Spleen (tissue), 11 donors: ENCODE measurements around the gene EIPR1. TPM values are rescaled to one million over a fixed set of nuclear protein-coding genes. Genes with fewer than 3 reads are reported as not detected.
A peak's percentile ranks its signal among the peaks of the same experiment; 100 is the strongest.

Source experiments
- DNase-seq: peaks from one replicate; pipeline ENCODE4 v3.0.0-alpha.2; 2020
- H3K27ac ChIP-seq, 8 donors: fragments of 200-600 bp; sonication (generic) in 7 of 8; 1 replicate in 4 of 8; 2 replicates in 4 of 8; pipeline versions ENCODE4 v1.5.0 to v1.8.0; 2016 to 2021; ENCODE audit warnings: inconsistent platforms in 4 of 8, mild to moderate bottlenecking in 4 of 8, moderate library complexity in 1 of 8
- H3K27me3 ChIP-seq, 7 donors: fragments of 200-600 bp; sonication (generic) in 6 of 7; replicated peaks in 1 of 7; 1 replicate in 4 of 7; 2 replicates in 3 of 7; pipeline versions ENCODE4 v1.5.0 to v1.8.0; 2016 to 2021; ENCODE audit warnings: inconsistent platforms in 3 of 7, mild to moderate bottlenecking in 1 of 7
- H3K36me3 ChIP-seq, 6 donors: fragments of 200-600 bp; sonication (generic) in 5 of 6; 1 replicate in 4 of 6; 2 replicates in 2 of 6; pipeline versions ENCODE4 v1.5.0 to v1.8.0; 2016 to 2021; ENCODE audit warnings: inconsistent platforms in 2 of 6
- H3K4me1 ChIP-seq, 6 donors: fragments of 200-600 bp; sonication (generic) in 5 of 6; 1 replicate in 3 of 6; 2 replicates in 3 of 6; pipeline versions ENCODE4 v1.5.0 to v1.8.0; 2016 to 2021; ENCODE audit warnings: inconsistent platforms in 3 of 6
- H3K4me3 ChIP-seq, 8 donors: fragments of 200-600 bp; sonication (generic) in 7 of 8; 1 replicate in 4 of 8; 2 replicates in 4 of 8; pipeline versions ENCODE4 v1.5.0 to v1.8.0; 2016 to 2021; ENCODE audit warnings: inconsistent platforms in 4 of 8, mild to moderate bottlenecking in 4 of 8, moderate library complexity in 2 of 8
- H3K9me3 ChIP-seq, 8 donors: fragments of 200-600 bp; sonication (generic) in 7 of 8; 1 replicate in 4 of 8; 2 replicates in 4 of 8; pipeline versions ENCODE4 v1.5.0 to v1.8.0; 2016 to 2021; ENCODE audit warnings: inconsistent platforms in 4 of 8
- CTCF ChIP-seq, 11 experiments: fragments of 200-600 bp in 7 of 11; fragments of 450-650 bp in 4 of 11; sonication (generic) in 4 of 11; IDR thresholded peaks in 8 of 11; conservative IDR thresholded peaks in 3 of 11; 1 replicate in 7 of 11; 2 replicates in 4 of 11; pipeline versions ENCODE4 v1.4.0 to v1.8.0; 2016 to 2021; ENCODE audit warnings: antibody characterized with exemption in 11 of 11, inconsistent platforms in 4 of 11, mild to moderate bottlenecking in 1 of 11
- POLR2A ChIP-seq, 3 donors: fragments of 450-650 bp; IDR thresholded peaks; one replicate each; pipeline ENCODE4 v1.5.1; 2017; ENCODE audit warnings: antibody characterized with exemption in 3 of 3, mild to moderate bottlenecking in 1 of 3
- POLR2AphosphoS5 ChIP-seq, 3 donors: sonication (generic); formaldehyde crosslinking; IDR thresholded peaks; one replicate each; pipeline ENCODE4 v1.5.1; 2017; ENCODE audit warnings: antibody characterized with exemption in 3 of 3
- WGBS, 5 donors: extraction: QIAGEN DNeasy Blood & Tissue Kit in 3 of 5; methylation state at CpG; one replicate each; pipeline versions ENCODE4 v1.1.5 to v1.1.7; 2013 to 2018; 5-methylcytosine and 5-hydroxymethylcytosine counted together
- intact Hi-C: fragments of 100-400 bp; cut with DNase I; formaldehyde crosslinking; loops from one replicate; pipeline ENCODE4 v1.15.0; 2023; ENCODE audit warnings: low total_unique reads
- polyA plus RNA-seq, 3 donors: library from polyadenylated mRNA; stranded (reverse); fragments of 200-250 nt; gene quantifications; one replicate each; pipeline ENCODE4 v1.2.1, GENCODE V29; 2013
- total RNA-seq, 7 donors: library from RNA; depleted of rRNA in 3 of 7; stranded (reverse); fragments of >200 nt in 3 of 7; fragmentation: NEBNext Ultra II Directional in 4 of 7; extraction: Animal tissue kit (Norgen Biotek cat#: 25700) in 4 of 7; gene quantifications; one replicate each; pipeline versions ENCODE4 v1.1.0 to v1.2.1, GENCODE V29; 2016 to 2021
- donor health status: healthy with polysubstance abuse.
- donor health status: DM: no; HTN: no; CAD: no; lungs with moderate emphysema.
- donor health status: DM: no; HTN: no; CAD: no.
- donor health status: Bipolar disorder and iron deficiency.
- donor health status: healthy.
- donor health status: DM: no; HTN: no; CAD: no.
- donor health status: DM: yes; HTN: yes; CAD: no.

Gene EIPR1
- total and polyA plus RNA-seq, 10 donors: 16.1 to 60.1 (median 26.3) TPM

- intact Hi-C loops: no loop called here
- TF ChIP-seq POLR2AphosphoS5 (IDR thresholded peaks at IDR 0.05): peak in 1 of 3 donors; percentile 10
- no peak for TF ChIP-seq CTCF (IDR thresholded peaks at IDR 0.05 in 8 of 11, conservative IDR thresholded peaks at IDR 0.05 in 3 of 11)
- no peak for TF ChIP-seq POLR2A (IDR thresholded peaks at IDR 0.05)
- H3K9me3 ChIP-seq: peaks cover 0 to 16% (median 7%) of the 10 kb centered on the region in 8 donors
- no peak overlapping the region for H3K4me3 ChIP-seq
- peaks cover 0 to 5% (median 0%) of the 10 kb centered on the region in 6 donors for H3K4me1 ChIP-seq
- H3K27me3 ChIP-seq: no peaks in the 10 kb centered on the region
- H3K36me3 ChIP-seq: peaks cover 0 to 21% (median 0%) of the 10 kb centered on the region in 6 donors
- no peak overlapping the region for H3K27ac ChIP-seq
- DNase-seq: no peak
- WGBS, 5 donors: 36 to 57% (median 42%) methylated on average over 7 of the region's 7 CpGs
These were observed 223.5 kb downstream of the EIPR1 start for GRCh38 chr2:3154146-3154545.

- peaks cover 0 to 16% (median 7%) of the 10 kb centered on the region in 8 donors for H3K9me3 ChIP-seq
- intact Hi-C loops: no loop called here
- H3K27me3 ChIP-seq: no peaks in the 10 kb centered on the region
- no peak for DNase-seq
- TF ChIP-seq CTCF (IDR thresholded peaks at IDR 0.05 in 8 of 11, conservative IDR thresholded peaks at IDR 0.05 in 3 of 11) (no peak), POLR2A (IDR thresholded peaks at IDR 0.05) (no peak)
- no peak overlapping the region for H3K4me3 ChIP-seq
- peaks cover 0 to 14% (median 0%) of the 10 kb centered on the region in 6 donors for H3K36me3 ChIP-seq
- WGBS, 5 donors: 79 to 90% (median 86%) methylated on average over 6 of the region's 6 CpGs
- H3K27ac ChIP-seq: no peak overlapping the region
- H3K4me1 ChIP-seq: peaks cover 0 to 12% (median 0%) of the 10 kb centered on the region in 6 donors
These were observed 226.3 kb downstream of the EIPR1 start for GRCh38 chr2:3151153-3151918.

GRCh38 chr2:3149441-3150217 is 228.0 kb downstream of the EIPR1 start:
- Histone ChIP-seq H3K27me3 (no peaks in the 10 kb centered on the region), H3K36me3 (peaks cover 0 to 14% (median 0%) of the 10 kb centered on the region in 6 donors), H3K4me3 (no peak overlapping the region), H3K27ac (no peak overlapping the region), H3K9me3 (peaks cover 0 to 16% (median 7%) of the 10 kb centered on the region in 8 donors), H3K4me1 (peaks cover 0 to 12% (median 0%) of the 10 kb centered on the region in 6 donors)
- intact Hi-C loops: no loop called here
- WGBS, 5 donors: 77 to 91% (median 79%) methylated on average over 12 to 15 of the region's 15 CpGs
- DNase-seq: no peak
- no peak for TF ChIP-seq POLR2AphosphoS5 (IDR thresholded peaks at IDR 0.05)
- no peak for TF ChIP-seq POLR2A (IDR thresholded peaks at IDR 0.05)
- TF ChIP-seq CTCF (IDR thresholded peaks at IDR 0.05 in 8 of 11, conservative IDR thresholded peaks at IDR 0.05 in 3 of 11): no peak

GRCh38 chr2:3148716-3149115 is 228.9 kb downstream of the EIPR1 start:
- Histone ChIP-seq H3K9me3 (peaks cover 0 to 16% (median 7%) of the 10 kb centered on the region in 8 donors), H3K27me3 (no peaks in the 10 kb centered on the region), H3K36me3 (peaks cover 0 to 14% (median 0%) of the 10 kb centered on the region in 6 donors), H3K4me1 (peaks cover 0 to 8% (median 0%) of the 10 kb centered on the region in 6 donors), H3K4me3 (no peak overlapping the region), H3K27ac (no peak overlapping the region)
- no peak for DNase-seq
- intact Hi-C loops: no loop called here
- no peak for TF ChIP-seq POLR2AphosphoS5 (IDR thresholded peaks at IDR 0.05)
- no peak for TF ChIP-seq POLR2A (IDR thresholded peaks at IDR 0.05)
- TF ChIP-seq CTCF (IDR thresholded peaks at IDR 0.05 in 8 of 11, conservative IDR thresholded peaks at IDR 0.05 in 3 of 11): no peak
- 71 to 87% (median 75%) methylated on average over 14 to 17 of the region's 17 CpGs for WGBS, 5 donors
